ENCODE results near the gene RBM6. TPM values are rescaled to one million over a fixed set of nuclear protein-coding genes. Genes with fewer than 3 reads are reported as not detected.

Gene RBM6
- total RNA-seq, 1 experiment from 2014 or later: 72.0 TPM

- Histone ChIP-seq H4K20me1 (ENCODE audit: insufficient read depth) (peaks cover 18% of the 10 kb centered on the region), H3K27ac (no peak overlapping the region), H3K9me3 (ENCODE audit: insufficient read depth, low read depth) (no peaks in the 10 kb centered on the region), H3K9me2 (ENCODE audit: insufficient read depth) (no peaks in the 10 kb centered on the region), H3K4me2 (no peak overlapping the region), H3K4me1 (replicated peaks; ENCODE audit: insufficient read depth) (no peaks in the 10 kb centered on the region), H3K4me3 (no peak overlapping the region), H3K36me3 (ENCODE audit: low read depth) (no peaks in the 10 kb centered on the region; the same call in 1 of the 2 replicates), H2AFZ (no peak overlapping the region), H3F3A (ENCODE audit: insufficient read depth, low read depth) (peaks cover 22% of the 10 kb centered on the region; the same call in 1 of the 2 replicates), H3K27me3 (ENCODE audit: insufficient read depth, low read depth) (no peaks in the 10 kb centered on the region), H3K79me2 (ENCODE audit: low read depth) (no peaks in the 10 kb centered on the region)
- TF ChIP-seq, protein P1, sequence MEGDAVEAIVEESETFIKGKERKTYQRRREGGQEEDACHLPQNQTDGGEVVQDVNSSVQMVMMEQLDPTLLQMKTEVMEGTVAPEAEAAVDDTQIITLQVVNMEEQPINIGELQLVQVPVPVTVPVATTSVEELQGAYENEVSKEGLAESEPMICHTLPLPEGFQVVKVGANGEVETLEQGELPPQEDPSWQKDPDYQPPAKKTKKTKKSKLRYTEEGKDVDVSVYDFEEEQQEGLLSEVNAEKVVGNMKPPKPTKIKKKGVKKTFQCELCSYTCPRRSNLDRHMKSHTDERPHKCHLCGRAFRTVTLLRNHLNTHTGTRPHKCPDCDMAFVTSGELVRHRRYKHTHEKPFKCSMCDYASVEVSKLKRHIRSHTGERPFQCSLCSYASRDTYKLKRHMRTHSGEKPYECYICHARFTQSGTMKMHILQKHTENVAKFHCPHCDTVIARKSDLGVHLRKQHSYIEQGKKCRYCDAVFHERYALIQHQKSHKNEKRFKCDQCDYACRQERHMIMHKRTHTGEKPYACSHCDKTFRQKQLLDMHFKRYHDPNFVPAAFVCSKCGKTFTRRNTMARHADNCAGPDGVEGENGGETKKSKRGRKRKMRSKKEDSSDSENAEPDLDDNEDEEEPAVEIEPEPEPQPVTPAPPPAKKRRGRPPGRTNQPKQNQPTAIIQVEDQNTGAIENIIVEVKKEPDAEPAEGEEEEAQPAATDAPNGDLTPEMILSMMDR (conservative IDR thresholded peaks at IDR 0.05): no peak
- no peak for TF ChIP-seq EZH2 (IDR thresholded peaks at IDR 0.05; ENCODE audit: low read depth)
- intact Hi-C loops (cut with micrococcal nuclease; ENCODE audit: unreplicated experiment): no loop called here
- ChIA-PET POLR2A (ENCODE audit: unreplicated experiment) (no interaction called here), CTCF (no interaction called here)
- DNase-seq: no peak
- BruUV-seq (replicated peaks): no TSS peak
Observed at GRCh38 chr3:50117120-50117519, 177.2 kb downstream of the RBM6 start.

GRCh38 chr3:50118237-50118636 lies 178.3 kb downstream of the RBM6 start:
- Histone ChIP-seq H3K4me1 (replicated peaks; ENCODE audit: insufficient read depth) (no peaks in the 10 kb centered on the region), H2AFZ (no peak overlapping the region), H3K27ac (no peak overlapping the region), H3K9me3 (ENCODE audit: insufficient read depth, low read depth) (no peaks in the 10 kb centered on the region), H3K27me3 (ENCODE audit: insufficient read depth, low read depth) (no peaks in the 10 kb centered on the region), H3K36me3 (ENCODE audit: low read depth) (no peaks in the 10 kb centered on the region), H3F3A (ENCODE audit: insufficient read depth, low read depth) (peaks cover 22% of the 10 kb centered on the region; the same call in 1 of the 2 replicates), H4K20me1 (ENCODE audit: insufficient read depth) (peaks cover 18% of the 10 kb centered on the region), H3K4me3 (no peak overlapping the region), H3K9me2 (ENCODE audit: insufficient read depth) (no peaks in the 10 kb centered on the region), H3K79me2 (ENCODE audit: low read depth) (no peaks in the 10 kb centered on the region), H3K4me2 (no peak overlapping the region)
- ChIA-PET CTCF (no interaction called here), POLR2A (ENCODE audit: unreplicated experiment) (no interaction called here)
- BruUV-seq (replicated peaks): no TSS peak
- TF ChIP-seq EZH2 (IDR thresholded peaks at IDR 0.05; ENCODE audit: low read depth): no peak
- TF ChIP-seq, protein P1 (conservative IDR thresholded peaks at IDR 0.05): no peak
- no peak for DNase-seq
- intact Hi-C loops (cut with micrococcal nuclease; ENCODE audit: unreplicated experiment): no loop called here

GRCh38 chr3:50119786-50120185 lies 179.8 kb downstream of the RBM6 start:
- 0 out of 2 replicates have a peak, but pooled peaks cover 4% of the 10 kb centered on the region for H3K4me1 ChIP-seq (replicated peaks; ENCODE audit: insufficient read depth)

More at GRCh38 chr3:50119786-50120185, 179.8 kb downstream of the RBM6 start:
- no peak overlapping the region for H2AFZ ChIP-seq
- DNase-seq: no peak
- intact Hi-C loops (cut with micrococcal nuclease; ENCODE audit: unreplicated experiment): loop anchor here (5.0 to 10.0 kb wide), 2 partner anchors 153 to 435 kb away; no protein-coding TSS in a partner anchor
- no TSS peak for BruUV-seq (replicated peaks)
- CTCF ChIA-PET: interaction anchor here (0.7 kb wide), 1 partner anchor 15 kb away, joined by 3 read pairs; no protein-coding TSS in a partner anchor
- no peak overlapping the region for H3K4me2 ChIP-seq
- no peaks in the 10 kb centered on the region for H3K9me2 ChIP-seq (ENCODE audit: insufficient read depth)
- peaks cover 18% of the 10 kb centered on the region for H4K20me1 ChIP-seq (ENCODE audit: insufficient read depth)
- H3K27me3 ChIP-seq (ENCODE audit: insufficient read depth, low read depth): no peaks in the 10 kb centered on the region
- no peaks in the 10 kb centered on the region for H3K36me3 ChIP-seq (ENCODE audit: low read depth)
- no peak overlapping the region for H3K27ac ChIP-seq
- POLR2A ChIA-PET (ENCODE audit: unreplicated experiment): interaction anchor here (0.7 kb wide), 1 partner anchor 19 kb away, joined by 9 read pairs; no protein-coding TSS in a partner anchor
- peaks cover 22% of the 10 kb centered on the region; the same call in 1 of the 2 replicates for H3F3A ChIP-seq (ENCODE audit: insufficient read depth, low read depth)
- H3K9me3 ChIP-seq (ENCODE audit: insufficient read depth, low read depth): no peaks in the 10 kb centered on the region
- TF ChIP-seq EZH2 (IDR thresholded peaks at IDR 0.05; ENCODE audit: low read depth): no peak
- TF ChIP-seq, protein P1 (conservative IDR thresholded peaks at IDR 0.05): no peak
- H3K79me2 ChIP-seq (ENCODE audit: low read depth): no peaks in the 10 kb centered on the region
- H3K4me3 ChIP-seq: no peak overlapping the region

All from PC-9 (cell line).